WTC11 (cell line): ENCODE data around the gene PNMA6E. TPM values are rescaled to one million over a fixed set of nuclear protein-coding genes. Genes with fewer than 3 reads are reported as not detected.
A peak's percentile ranks its signal among the peaks of the same experiment; 100 is the strongest.

Experiments used
- ATAC-seq: fragments of 200-7000 bp; cut with Tn5 transposase; 2 replicates; pipeline ENCODE4 v1.10.0; 2021; ENCODE audit warnings: mild to moderate bottlenecking, moderate library complexity
- CTCF ChIA-PET: fragments of 300-600 bp; sonication (Branson Sonifier 250); formaldehyde crosslinking; loops from one replicate; lab custom pipeline; 2021; ENCODE audit warnings: antibody characterized with exemption; lab: Charles Lee
- POLR2A ChIA-PET: fragments of 350-600 bp; sonication (Branson Sonifier 250); formaldehyde crosslinking; loops from one replicate; lab custom pipeline; 2021; ENCODE audit warnings: antibody characterized with exemption; lab: Charles Lee
- DNase-seq: peaks from one replicate; pipeline ENCODE4 v3.0.0; 2021; ENCODE audit warnings: low spot score
- H3K27ac Mint-ChIP-seq: 2 replicates; pipeline ENCODE4 v1.8.0; 2021; ENCODE audit warnings: mixed read lengths
- H3K27me3 Mint-ChIP-seq: 2 replicates; pipeline ENCODE4 v1.8.0; 2021; ENCODE audit warnings: low read depth, mild to moderate bottlenecking, moderate library complexity, mixed read lengths
- H3K36me3 Mint-ChIP-seq: 2 replicates; pipeline ENCODE4 v1.8.0; 2021; ENCODE audit warnings: mixed read lengths
- H3K4me1 Mint-ChIP-seq: 2 replicates; pipeline ENCODE4 v1.8.0; 2022; ENCODE audit warnings: mixed read lengths
- H3K4me3 Mint-ChIP-seq: 2 replicates; pipeline ENCODE4 v1.8.0; 2021; ENCODE audit warnings: mild to moderate bottlenecking, moderate library complexity, mixed read lengths
- H3K9me3 Mint-ChIP-seq: 2 replicates; pipeline ENCODE4 v1.8.0; 2021; ENCODE audit warnings: mixed read lengths
- CREM ChIP-seq: sonication (generic); formaldehyde crosslinking; IDR thresholded peaks from 2 replicates; pipeline ENCODE4 v1.8.1; 2022; ENCODE audit warnings: mild to moderate bottlenecking, missing genetic modification reagents, moderate library complexity
- ELF4 ChIP-seq: sonication (generic); formaldehyde crosslinking; IDR thresholded peaks from 2 replicates; pipeline ENCODE4 v1.8.1; 2022; ENCODE audit warnings: low read depth, mild to moderate bottlenecking, moderate library complexity, missing genetic modification reagents
- IRF1 ChIP-seq: sonication (generic); formaldehyde crosslinking; IDR thresholded peaks from 2 replicates; pipeline ENCODE4 v1.8.0; 2023; ENCODE audit warnings: missing genetic modification reagents
- JAZF1 ChIP-seq: fragments of 250-450 bp; sonication (Bioruptor Pico); IDR thresholded peaks from 2 replicates; pipeline ENCODE4 v1.9.0; 2021; ENCODE audit warnings: moderate library complexity, mild to moderate bottlenecking, inconsistent platforms
- MLX ChIP-seq: sonication (generic); formaldehyde crosslinking; IDR thresholded peaks from 2 replicates; pipeline ENCODE4 v1.8.1; 2023; ENCODE audit warnings: mild to moderate bottlenecking, missing genetic modification reagents, moderate library complexity
- MXD4 ChIP-seq: fragments of 250-450 bp; sonication (Bioruptor Pico); IDR thresholded peaks from 2 replicates; pipeline ENCODE4 v1.8.0; 2021; ENCODE audit warnings: mild to moderate bottlenecking, moderate library complexity, borderline replicate concordance
- MYBL2 ChIP-seq: sonication (generic); formaldehyde crosslinking; IDR thresholded peaks from 2 replicates; pipeline ENCODE4 v1.8.1; 2023; ENCODE audit warnings: mild to moderate bottlenecking, moderate library complexity, missing genetic modification reagents
- NR3C1 ChIP-seq: sonication (generic); formaldehyde crosslinking; conservative IDR thresholded peaks from 2 replicates; pipeline ENCODE4 v1.8.1; 2023; ENCODE audit warnings: low read depth, mild to moderate bottlenecking, missing genetic modification reagents
- OVOL2 ChIP-seq: fragments of 250-450 bp; sonication (Bioruptor Pico); IDR thresholded peaks from 2 replicates; pipeline ENCODE4 v1.9.0; 2021; ENCODE audit warnings: mild to moderate bottlenecking, borderline replicate concordance
- PRRX2 ChIP-seq: fragments of 250-450 bp; sonication (Bioruptor Pico); IDR thresholded peaks from 2 replicates; pipeline ENCODE4 v1.8.0; 2021; ENCODE audit warnings: mild to moderate bottlenecking
- TCF7 ChIP-seq: sonication (generic); formaldehyde crosslinking; IDR thresholded peaks from 2 replicates; pipeline ENCODE4 v1.8.0; 2022; ENCODE audit warnings: mild to moderate bottlenecking, low read depth, missing genetic modification reagents, moderate library complexity
- ZBTB21 ChIP-seq: sonication (generic); formaldehyde crosslinking; IDR thresholded peaks from 2 replicates; pipeline ENCODE4 v1.8.1; 2023; ENCODE audit warnings: mild to moderate bottlenecking, missing genetic modification reagents, borderline replicate concordance
- ZNF232 ChIP-seq: sonication (generic); formaldehyde crosslinking; IDR thresholded peaks from 2 replicates; pipeline ENCODE4 v1.8.0; 2022; ENCODE audit warnings: mild to moderate bottlenecking, missing genetic modification reagents
- ZNF263 ChIP-seq: sonication (generic); formaldehyde crosslinking; IDR thresholded peaks from 2 replicates; pipeline ENCODE4 v1.8.1; 2022; ENCODE audit warnings: low read depth, mild to moderate bottlenecking, moderate library complexity, missing genetic modification reagents
- ZNF396 ChIP-seq: fragments of 250-450 bp; sonication (Bioruptor Pico); IDR thresholded peaks from 2 replicates; pipeline ENCODE4 v1.8.0; 2021; ENCODE audit warnings: mild to moderate bottlenecking, moderate library complexity, borderline replicate concordance
- ZNF416 ChIP-seq: fragments of 250-450 bp; sonication (Bioruptor Pico); IDR thresholded peaks from 2 replicates; pipeline ENCODE4 v1.9.0; 2021; ENCODE audit warnings: mild to moderate bottlenecking, inconsistent platforms
- ZNF423 ChIP-seq: fragments of 250-450 bp; sonication (Bioruptor Pico); IDR thresholded peaks from 2 replicates; pipeline ENCODE4 v2.1.2; 2022; ENCODE audit warnings: mild to moderate bottlenecking, moderate library complexity
- total RNA-seq: library from RNA; stranded (reverse); gene quantifications from 3 replicates; pipeline ENCODE4 v1.2.3, GENCODE V29; 2021
- TF ChIP-seq, protein P1 (sequence below): sonication (generic); formaldehyde crosslinking; IDR thresholded peaks from 2 replicates; pipeline ENCODE4 v1.8.0; 2022; ENCODE audit warnings: missing genetic modification reagents
- TF ChIP-seq, protein P2 (sequence below): sonication (generic); formaldehyde crosslinking; IDR thresholded peaks from 2 replicates; pipeline ENCODE4 v1.8.1; 2023; ENCODE audit warnings: mild to moderate bottlenecking, moderate library complexity, missing genetic modification reagents
- TF ChIP-seq, protein P3 (sequence below): fragments of 250-450 bp; sonication (Bioruptor Pico); IDR thresholded peaks from 2 replicates; pipeline ENCODE4 v1.9.0; 2021; ENCODE audit warnings: moderate library complexity, mild to moderate bottlenecking, inconsistent platforms, borderline replicate concordance

Gene PNMA6E
- total RNA-seq, 1 experiment from 2014 or later, result not detected

DNA sequence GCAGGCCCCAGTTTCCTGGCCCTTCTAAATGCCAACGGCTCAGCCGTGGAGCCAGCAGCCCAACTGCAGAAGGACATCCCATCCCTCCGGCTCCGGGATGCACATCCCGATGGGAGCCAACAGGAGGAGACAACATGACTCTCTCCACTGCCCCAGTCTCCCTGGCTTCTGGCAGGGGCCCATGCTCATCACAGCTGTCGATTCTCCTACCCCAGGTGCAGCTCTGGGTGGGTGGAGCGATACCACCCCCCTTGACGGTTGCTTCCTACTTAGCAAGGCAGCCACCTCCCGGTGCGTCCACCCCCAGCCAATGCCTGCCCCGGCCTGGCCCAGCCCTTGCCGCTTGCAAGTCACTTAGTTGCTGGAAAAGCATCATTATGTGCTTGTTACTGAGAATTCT lies 47.7 kb downstream of the PNMA6E start:
- ATAC-seq, result peak; percentile 68; the same call in 1 of the 2 replicates
- CTCF ChIA-PET, result interaction anchor here (0.6 kb wide), 1 partner anchor 313 kb away, joined by 3 read pairs; no protein-coding TSS in a partner anchor

DNA sequence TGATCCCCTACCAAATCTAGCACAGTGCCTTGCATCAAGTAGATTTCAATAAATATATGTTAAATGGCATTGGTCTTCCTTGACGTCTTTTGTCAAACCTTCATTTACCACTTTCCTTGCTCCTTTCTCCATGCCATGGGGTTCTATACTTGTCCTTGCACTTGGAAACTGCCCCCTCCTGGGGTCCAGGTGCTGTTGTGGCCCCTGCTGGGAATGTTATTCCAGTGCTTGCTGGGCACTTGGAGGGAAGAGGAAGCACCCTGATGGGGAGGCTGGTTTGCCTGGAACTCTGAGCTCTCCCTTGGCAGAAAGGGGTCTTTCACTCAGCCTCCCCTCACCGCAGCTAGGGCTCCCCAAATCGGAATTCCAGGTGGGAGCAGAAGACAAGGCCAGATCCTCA lies 48.3 kb downstream of the PNMA6E start:
- Mint-ChIP-seq H3K4me3 (no peak overlapping the region), H3K36me3 (peaks cover 26% of the 10 kb centered on the region), H3K9me3 (peaks cover 13% of the 10 kb centered on the region), H3K27me3 (peaks cover 2% of the 10 kb centered on the region), H3K4me1 (peaks cover 12% of the 10 kb centered on the region), H3K27ac (no peak overlapping the region)
- DNase-seq (no peak), ATAC-seq (no peak)
- TF ChIP-seq OVOL2 (CRISPR knock-in tag), result no peak
- TF ChIP-seq ZNF423, result peak; percentile 74
- ChIA-PET POLR2A (no interaction called here), CTCF (interaction anchor here (0.9 to 1.3 kb wide), 2 partner anchors 10 to 108 kb away, joined by 3 read pairs; no protein-coding TSS in a partner anchor)

More for the DNA sequence above, 47.7 kb downstream of the PNMA6E start:
- Mint-ChIP-seq H3K9me3 (peaks cover 13% of the 10 kb centered on the region), H3K36me3 (peaks cover 23% of the 10 kb centered on the region), H3K4me1 (peaks cover 12% of the 10 kb centered on the region), H3K4me3 (no peak overlapping the region)
- POLR2A ChIA-PET, result no interaction called here
- no peak for TF ChIP-seq CREM (CRISPR knock-in tag)
- TF ChIP-seq, protein P1, sequence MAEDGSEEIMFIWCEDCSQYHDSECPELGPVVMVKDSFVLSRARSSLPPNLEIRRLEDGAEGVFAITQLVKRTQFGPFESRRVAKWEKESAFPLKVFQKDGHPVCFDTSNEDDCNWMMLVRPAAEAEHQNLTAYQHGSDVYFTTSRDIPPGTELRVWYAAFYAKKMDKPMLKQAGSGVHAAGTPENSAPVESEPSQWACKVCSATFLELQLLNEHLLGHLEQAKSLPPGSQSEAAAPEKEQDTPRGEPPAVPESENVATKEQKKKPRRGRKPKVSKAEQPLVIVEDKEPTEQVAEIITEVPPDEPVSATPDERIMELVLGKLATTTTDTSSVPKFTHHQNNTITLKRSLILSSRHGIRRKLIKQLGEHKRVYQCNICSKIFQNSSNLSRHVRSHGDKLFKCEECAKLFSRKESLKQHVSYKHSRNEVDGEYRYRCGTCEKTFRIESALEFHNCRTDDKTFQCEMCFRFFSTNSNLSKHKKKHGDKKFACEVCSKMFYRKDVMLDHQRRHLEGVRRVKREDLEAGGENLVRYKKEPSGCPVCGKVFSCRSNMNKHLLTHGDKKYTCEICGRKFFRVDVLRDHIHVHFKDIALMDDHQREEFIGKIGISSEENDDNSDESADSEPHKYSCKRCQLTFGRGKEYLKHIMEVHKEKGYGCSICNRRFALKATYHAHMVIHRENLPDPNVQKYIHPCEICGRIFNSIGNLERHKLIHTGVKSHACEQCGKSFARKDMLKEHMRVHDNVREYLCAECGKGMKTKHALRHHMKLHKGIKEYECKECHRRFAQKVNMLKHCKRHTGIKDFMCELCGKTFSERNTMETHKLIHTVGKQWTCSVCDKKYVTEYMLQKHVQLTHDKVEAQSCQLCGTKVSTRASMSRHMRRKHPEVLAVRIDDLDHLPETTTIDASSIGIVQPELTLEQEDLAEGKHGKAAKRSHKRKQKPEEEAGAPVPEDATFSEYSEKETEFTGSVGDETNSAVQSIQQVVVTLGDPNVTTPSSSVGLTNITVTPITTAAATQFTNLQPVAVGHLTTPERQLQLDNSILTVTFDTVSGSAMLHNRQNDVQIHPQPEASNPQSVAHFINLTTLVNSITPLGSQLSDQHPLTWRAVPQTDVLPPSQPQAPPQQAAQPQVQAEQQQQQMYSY (CRISPR knock-in tag), result no peak
- TF ChIP-seq JAZF1 (CRISPR knock-in tag), result no peak
- no peak for TF ChIP-seq MLX (CRISPR knock-in tag)
- no peak for TF ChIP-seq PRRX2 (CRISPR knock-in tag)
- TF ChIP-seq ELF4, result no peak
- TF ChIP-seq, protein P2, sequence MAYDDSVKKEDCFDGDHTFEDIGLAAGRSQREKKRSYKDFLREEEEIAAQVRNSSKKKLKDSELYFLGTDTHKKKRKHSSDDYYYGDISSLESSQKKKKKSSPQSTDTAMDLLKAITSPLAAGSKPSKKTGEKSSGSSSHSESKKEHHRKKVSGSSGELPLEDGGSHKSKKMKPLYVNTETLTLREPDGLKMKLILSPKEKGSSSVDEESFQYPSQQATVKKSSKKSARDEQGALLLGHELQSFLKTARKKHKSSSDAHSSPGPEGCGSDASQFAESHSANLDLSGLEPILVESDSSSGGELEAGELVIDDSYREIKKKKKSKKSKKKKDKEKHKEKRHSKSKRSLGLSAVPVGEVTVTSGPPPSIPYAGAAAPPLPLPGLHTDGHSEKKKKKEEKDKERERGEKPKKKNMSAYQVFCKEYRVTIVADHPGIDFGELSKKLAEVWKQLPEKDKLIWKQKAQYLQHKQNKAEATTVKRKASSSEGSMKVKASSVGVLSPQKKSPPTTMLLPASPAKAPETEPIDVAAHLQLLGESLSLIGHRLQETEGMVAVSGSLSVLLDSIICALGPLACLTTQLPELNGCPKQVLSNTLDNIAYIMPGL, result no peak
- TF ChIP-seq, all 79 proteins: peak for 0
- peak; percentile 19 for DNase-seq
- peaks cover 6% of the 10 kb centered on the region for H3K27me3 Mint-ChIP-seq
- no peak overlapping the region for H3K27ac Mint-ChIP-seq

DNA sequence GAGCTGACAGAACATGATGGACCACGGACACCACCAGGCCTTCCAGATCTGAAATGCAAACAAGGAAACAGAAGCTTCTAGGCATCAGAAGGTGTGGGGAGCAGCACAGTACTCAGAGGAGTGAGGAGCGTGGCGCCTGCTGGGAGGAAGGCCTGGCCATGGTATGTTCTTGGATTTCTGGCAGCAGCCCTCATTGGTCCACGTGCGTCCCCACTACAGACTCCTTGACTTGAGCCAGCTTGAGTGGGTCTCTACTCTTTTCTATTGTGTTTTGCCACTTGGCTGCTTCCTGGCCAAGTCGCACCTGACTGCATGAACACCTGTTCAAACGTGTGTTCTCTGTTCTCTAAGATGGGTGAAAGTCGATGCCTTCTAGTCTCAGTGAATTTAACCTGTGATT lies 49.2 kb downstream of the PNMA6E start:
- POLR2A ChIA-PET, result no interaction called here
- H3K4me3 Mint-ChIP-seq, result no peak overlapping the region
- no peak for ATAC-seq
- peaks cover 12% of the 10 kb centered on the region for H3K4me1 Mint-ChIP-seq
- CTCF ChIA-PET, result interaction anchor here (0.9 to 1.3 kb wide), 2 partner anchors 9 to 109 kb away, joined by 3 read pairs; no protein-coding TSS in a partner anchor
- DNase-seq, result no peak
- no peaks in the 10 kb centered on the region; the same call in 1 of the 2 replicates for H3K27me3 Mint-ChIP-seq
- H3K36me3 Mint-ChIP-seq, result peaks cover 22% of the 10 kb centered on the region
- H3K9me3 Mint-ChIP-seq, result peaks cover 6% of the 10 kb centered on the region
- no peak overlapping the region for H3K27ac Mint-ChIP-seq
- TF ChIP-seq ZNF232 (CRISPR knock-in tag) (no peak), ZNF263 (CRISPR knock-in tag) (no peak), MXD4 (CRISPR knock-in tag) (no peak), IRF1 (CRISPR knock-in tag) (no peak), NR3C1 (no peak), MYBL2 (no peak), ZNF416 (CRISPR knock-in tag) (no peak), TCF7 (CRISPR knock-in tag) (no peak), ZBTB21 (CRISPR knock-in tag) (no peak), MLX (CRISPR knock-in tag) (no peak), ZNF396 (CRISPR knock-in tag) (no peak)
- TF ChIP-seq, protein P3, sequence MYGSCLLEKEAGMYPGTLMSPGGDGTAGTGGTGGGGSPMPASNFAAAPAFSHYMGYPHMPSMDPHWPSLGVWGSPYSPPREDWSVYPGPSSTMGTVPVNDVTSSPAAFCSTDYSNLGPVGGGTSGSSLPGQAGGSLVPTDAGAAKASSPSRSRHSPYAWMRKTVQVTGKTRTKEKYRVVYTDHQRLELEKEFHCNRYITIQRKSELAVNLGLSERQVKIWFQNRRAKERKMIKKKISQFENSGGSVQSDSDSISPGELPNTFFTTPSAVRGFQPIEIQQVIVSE (CRISPR knock-in tag), result no peak
- TF ChIP-seq, protein P1 (CRISPR knock-in tag), result no peak
